ENCODE measurements around the gene SCNN1B.

DNA sequence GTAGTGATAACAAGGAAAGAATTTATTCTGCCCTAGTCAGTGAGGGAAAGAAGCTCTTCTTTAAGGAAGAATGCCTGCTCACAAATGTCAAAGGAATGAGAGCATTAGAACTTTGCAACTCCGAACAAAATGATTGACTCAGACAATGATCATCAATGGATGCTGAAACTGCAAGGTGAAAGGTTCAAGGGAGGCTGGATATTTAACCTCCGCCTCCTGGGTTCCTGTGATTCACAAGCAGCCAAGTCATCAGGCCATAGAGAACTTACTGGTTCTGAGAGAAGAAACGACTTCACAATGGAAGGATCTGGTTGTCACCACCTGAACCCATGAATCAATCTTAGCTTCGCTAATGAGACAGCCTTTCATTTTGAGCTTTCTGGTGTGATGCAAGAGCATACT is 16.0 kb upstream of the SCNN1B start:
- TF ChIP-seq CTCF (IDR thresholded peaks at IDR 0.05) (no peak), EP300 (IDR thresholded peaks at IDR 0.05) (no peak), POLR2A (IDR thresholded peaks at IDR 0.05) (no peak)

Measured in tibial nerve (tissue), 4 donors.